ENCODE measurements around the gene TSPEAR. TPM values are rescaled to one million over a fixed set of nuclear protein-coding genes. Genes with fewer than 3 reads are reported as not detected.
A peak's percentile ranks its signal among the peaks of the same experiment; 100 is the strongest.

The TSPEAR gene
- total RNA-seq, 4 donors from 2014 or later = under 0.01 to 0.23 TPM; not detected in 2

- Histone ChIP-seq H3K4me1 (peaks cover 0 to 10% (median 9%) of the 10 kb centered on the region in 4 donors), H3K27ac (replicated peaks in 1 of 4) (no peak overlapping the region), H3K9me3 (peaks cover 0 to 15% (median 4%) of the 10 kb centered on the region in 4 donors), H3K4me3 (no peak overlapping the region), H3K36me3 (no peaks in the 10 kb centered on the region), H3K27me3 (peaks cover 0 to 36% (median 0%) of the 10 kb centered on the region in 4 donors)
- TF ChIP-seq, protein P1, sequence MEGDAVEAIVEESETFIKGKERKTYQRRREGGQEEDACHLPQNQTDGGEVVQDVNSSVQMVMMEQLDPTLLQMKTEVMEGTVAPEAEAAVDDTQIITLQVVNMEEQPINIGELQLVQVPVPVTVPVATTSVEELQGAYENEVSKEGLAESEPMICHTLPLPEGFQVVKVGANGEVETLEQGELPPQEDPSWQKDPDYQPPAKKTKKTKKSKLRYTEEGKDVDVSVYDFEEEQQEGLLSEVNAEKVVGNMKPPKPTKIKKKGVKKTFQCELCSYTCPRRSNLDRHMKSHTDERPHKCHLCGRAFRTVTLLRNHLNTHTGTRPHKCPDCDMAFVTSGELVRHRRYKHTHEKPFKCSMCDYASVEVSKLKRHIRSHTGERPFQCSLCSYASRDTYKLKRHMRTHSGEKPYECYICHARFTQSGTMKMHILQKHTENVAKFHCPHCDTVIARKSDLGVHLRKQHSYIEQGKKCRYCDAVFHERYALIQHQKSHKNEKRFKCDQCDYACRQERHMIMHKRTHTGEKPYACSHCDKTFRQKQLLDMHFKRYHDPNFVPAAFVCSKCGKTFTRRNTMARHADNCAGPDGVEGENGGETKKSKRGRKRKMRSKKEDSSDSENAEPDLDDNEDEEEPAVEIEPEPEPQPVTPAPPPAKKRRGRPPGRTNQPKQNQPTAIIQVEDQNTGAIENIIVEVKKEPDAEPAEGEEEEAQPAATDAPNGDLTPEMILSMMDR (IDR thresholded peaks at IDR 0.05) = no peak
- TF ChIP-seq POLR2A (IDR thresholded peaks at IDR 0.05; ENCODE audit: low read depth) = no peak
- no peak for TF ChIP-seq POLR2AphosphoS5 (IDR thresholded peaks at IDR 0.05)
- WGBS = 73% methylated on average over 19 of the region's 25 CpGs
- intact Hi-C loops (cut with DNase I) = no loop called here
- peak; percentile 57 for DNase-seq (ENCODE audit: extremely low spot score)
Observed at GRCh38 chr21:44549525-44550211, 161.7 kb downstream of the TSPEAR start.

GRCh38 chr21:44548922-44549321 is 162.4 kb downstream of the TSPEAR start:
- Histone ChIP-seq H3K27me3 (peaks cover 0 to 36% (median 0%) of the 10 kb centered on the region in 4 donors), H3K4me1 (peaks cover 0 to 10% (median 9%) of the 10 kb centered on the region in 4 donors), H3K27ac (replicated peaks in 1 of 4) (no peak overlapping the region), H3K4me3 (peak overlapping the region in 2 of 4 donors; percentile 12 to 15), H3K9me3 (peaks cover 0 to 11% (median 4%) of the 10 kb centered on the region in 4 donors), H3K36me3 (no peaks in the 10 kb centered on the region)
- TF ChIP-seq POLR2A (IDR thresholded peaks at IDR 0.05; ENCODE audit: low read depth) = no peak
- TF ChIP-seq POLR2AphosphoS5 (IDR thresholded peaks at IDR 0.05) = no peak
- no peak for TF ChIP-seq EP300 (IDR thresholded peaks at IDR 0.05)
- TF ChIP-seq, protein P1 (IDR thresholded peaks at IDR 0.05) = no peak
- intact Hi-C loops (cut with DNase I) = no loop called here
- 24% methylated on average over 14 of the region's 14 CpGs for WGBS
- DNase-seq (ENCODE audit: extremely low spot score) = no peak

- H3K27ac ChIP-seq (replicated peaks in 1 of 4) = no peak overlapping the region
- 45% methylated on average over 13 of the region's 13 CpGs for WGBS
- peak overlapping the region in 2 of 4 donors; percentile 12 to 15 for H3K4me3 ChIP-seq
- peaks cover 0 to 10% (median 9%) of the 10 kb centered on the region in 4 donors for H3K4me1 ChIP-seq
- H3K9me3 ChIP-seq = peaks cover 0 to 12% (median 4%) of the 10 kb centered on the region in 4 donors
- H3K27me3 ChIP-seq = peaks cover 0 to 36% (median 0%) of the 10 kb centered on the region in 4 donors
- no peaks in the 10 kb centered on the region for H3K36me3 ChIP-seq
- intact Hi-C loops (cut with DNase I) = no loop called here
- peak; percentile 80 for DNase-seq (ENCODE audit: extremely low spot score)
- TF ChIP-seq POLR2AphosphoS5 (IDR thresholded peaks at IDR 0.05) = no peak
- no peak for TF ChIP-seq POLR2A (IDR thresholded peaks at IDR 0.05; ENCODE audit: low read depth)
- TF ChIP-seq EP300 (IDR thresholded peaks at IDR 0.05) = no peak
- TF ChIP-seq, protein P1 (IDR thresholded peaks at IDR 0.05) = no peak
Observed at GRCh38 chr21:44548381-44548780, 163.0 kb downstream of the TSPEAR start.

DNA sequence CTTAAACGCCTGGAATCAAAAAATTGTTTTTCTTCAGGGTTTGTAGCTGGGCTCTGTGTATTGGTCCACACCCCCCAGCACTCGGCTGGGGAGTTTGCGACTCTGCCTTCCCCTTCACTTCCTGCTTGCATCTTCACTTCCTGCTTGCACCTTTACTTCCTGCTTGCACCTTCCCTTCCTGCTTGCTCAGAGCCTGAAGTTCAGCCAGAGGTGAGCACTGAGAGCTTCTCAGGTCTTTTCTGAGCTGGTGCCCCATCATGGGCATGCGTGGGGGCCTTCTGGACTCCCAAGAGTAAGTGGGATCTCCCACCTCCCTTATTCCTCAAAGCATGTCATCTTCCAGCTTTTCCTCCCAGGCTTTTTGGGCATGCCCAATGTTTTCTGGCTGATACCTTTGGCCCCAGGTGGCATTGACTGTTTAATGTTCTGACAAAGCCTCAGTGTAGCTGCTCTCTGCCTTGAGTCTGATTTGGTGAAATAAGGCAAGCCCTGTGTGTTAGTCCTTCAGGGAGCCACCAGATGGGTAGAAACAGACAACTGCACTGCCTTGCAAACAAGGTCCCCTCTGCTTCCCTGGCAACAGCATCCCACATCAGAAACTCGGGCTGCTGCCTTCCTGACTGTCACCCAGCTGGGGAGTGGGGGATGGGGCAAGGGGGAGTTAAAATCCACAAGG is 163.6 kb downstream of the TSPEAR start:
- TF ChIP-seq, protein P1 (IDR thresholded peaks at IDR 0.05) = no peak
- TF ChIP-seq EP300 (IDR thresholded peaks at IDR 0.05) = no peak
- TF ChIP-seq POLR2AphosphoS5 (IDR thresholded peaks at IDR 0.05) = no peak
- TF ChIP-seq POLR2A (IDR thresholded peaks at IDR 0.05; ENCODE audit: low read depth) = no peak
- H3K4me3 ChIP-seq = no peak overlapping the region
- no peak overlapping the region for H3K27ac ChIP-seq (replicated peaks in 1 of 4)
- peak; percentile 90 for DNase-seq (ENCODE audit: extremely low spot score)
- intact Hi-C loops (cut with DNase I) = no loop called here
- 60% methylated on average over 5 of the region's 5 CpGs for WGBS
- peaks cover 0 to 10% (median 9%) of the 10 kb centered on the region in 4 donors for H3K4me1 ChIP-seq
- peaks cover 0 to 16% (median 4%) of the 10 kb centered on the region in 4 donors for H3K9me3 ChIP-seq
- peaks cover 0 to 36% (median 0%) of the 10 kb centered on the region in 4 donors for H3K27me3 ChIP-seq
- no peaks in the 10 kb centered on the region for H3K36me3 ChIP-seq
